GM23338 (cell line): ENCODE results near the gene FBXO22. TPM values are rescaled to one million over a fixed set of nuclear protein-coding genes. Genes with fewer than 3 reads are reported as not detected.

Experiments used
- ATAC-seq: fragments of 200-7000 bp; cut with Tn5 transposase; 3 replicates; pipeline ENCODE4 v1.9.1; 2020
- DNase-seq: peaks from one replicate; pipeline ENCODE4 v3.0.0-alpha.2; 2015; ENCODE audit warnings: low spot score
- H2AFZ ChIP-seq: fragments of 200-600 bp; sonication (generic); 2 replicates; pipeline ENCODE4 v1.8.0; 2016; ENCODE audit warnings: antibody characterized with exemption, mild to moderate bottlenecking, moderate library complexity
- H3F3A ChIP-seq: fragments of 200-600 bp; sonication (generic); replicated peaks from 2 replicates; pipeline ENCODE4 v1.8.0; 2017; ENCODE audit warnings: antibody characterized with exemption, mixed run types, low read depth
- H3K27ac ChIP-seq: fragments of 200-600 bp; sonication (generic); 2 replicates; pipeline ENCODE4 v1.6.1; 2016; ENCODE audit warnings: low read depth
- H3K27me3 ChIP-seq: fragments of 200-600 bp; sonication (generic); 2 replicates; pipeline ENCODE4 v1.8.0; 2016; ENCODE audit warnings: mild to moderate bottlenecking, mixed run types, moderate library complexity; ENCODE audit not compliant: insufficient read depth
- H3K36me3 ChIP-seq: fragments of 200-600 bp; sonication (generic); 2 replicates; pipeline ENCODE4 v1.8.0; 2016; ENCODE audit warnings: mild to moderate bottlenecking; ENCODE audit not compliant: insufficient read depth
- H3K4me1 ChIP-seq: fragments of 200-600 bp; sonication (generic); 2 replicates; pipeline ENCODE4 v1.8.0; 2016; ENCODE audit warnings: mild to moderate bottlenecking, moderate library complexity; ENCODE audit not compliant: insufficient read depth
- H3K4me2 ChIP-seq: fragments of 200-600 bp; sonication (generic); 2 replicates; pipeline ENCODE4 v1.7.1; 2017; ENCODE audit warnings: mixed run types
- H3K4me3 ChIP-seq: fragments of 200-600 bp; sonication (generic); 2 replicates; pipeline ENCODE4 v1.6.1; 2016; ENCODE audit warnings: mixed run types
- H3K79me2 ChIP-seq: fragments of 200-600 bp; sonication (generic); replicated peaks from 2 replicates; pipeline ENCODE4 v1.8.0; 2017; ENCODE audit warnings: mild to moderate bottlenecking; ENCODE audit not compliant: insufficient read depth
- H3K9me2 ChIP-seq: fragments of 200-600 bp; sonication (generic); 2 replicates; pipeline ENCODE4 v1.8.0; 2017; ENCODE audit not compliant: insufficient read depth
- H4K20me1 ChIP-seq: fragments of 200-600 bp; sonication (generic); replicated peaks from 2 replicates; pipeline ENCODE4 v1.8.0; 2017; ENCODE audit warnings: mild to moderate bottlenecking; ENCODE audit not compliant: insufficient read depth
- H3K27ac Mint-ChIP-seq: 2 replicates; pipeline ENCODE4 v1.8.0; 2020; ENCODE audit warnings: inconsistent platforms, mild to moderate bottlenecking, moderate library complexity, mixed read lengths
- H3K27me3 Mint-ChIP-seq: 3 replicates; pipeline ENCODE4 v1.8.0; 2022; ENCODE audit warnings: low read depth, mild to moderate bottlenecking, moderate library complexity, mixed read lengths, inconsistent platforms; ENCODE audit not compliant: insufficient read depth, poor library complexity
- H3K36me3 Mint-ChIP-seq: 3 replicates; pipeline ENCODE4 v1.8.0; 2021; ENCODE audit warnings: low read depth, mild to moderate bottlenecking, inconsistent platforms, moderate library complexity, mixed read lengths
- H3K4me1 Mint-ChIP-seq: 3 replicates; pipeline ENCODE4 v1.8.0; 2020; ENCODE audit warnings: mild to moderate bottlenecking, inconsistent platforms, mixed read lengths
- H3K4me3 Mint-ChIP-seq: 3 replicates; pipeline ENCODE4 v1.8.0; 2021; ENCODE audit warnings: moderate library complexity, mild to moderate bottlenecking, inconsistent platforms, mixed read lengths
- H3K9me3 Mint-ChIP-seq: 3 replicates; pipeline ENCODE4 v1.8.0; 2020; ENCODE audit warnings: moderate library complexity, mild to moderate bottlenecking, inconsistent platforms, mixed read lengths
- EZH2 ChIP-seq: fragments of 200-600 bp; sonication (generic); IDR thresholded peaks from one replicate; pipeline ENCODE4 v1.8.0; 2017; ENCODE audit warnings: antibody characterized with exemption, mild to moderate bottlenecking, low read depth; ENCODE audit not compliant: unreplicated experiment
- JUNB ChIP-seq: IDR thresholded peaks from one replicate; pipeline ENCODE4 v1.6.1; 2016; ENCODE audit warnings: antibody characterized with exemption; ENCODE audit not compliant: unreplicated experiment
- NANOG ChIP-seq: IDR thresholded peaks from 2 replicates; pipeline ENCODE4 v1.6.1; 2016; ENCODE audit warnings: antibody characterized with exemption, borderline replicate concordance
- POLR2AphosphoS5 ChIP-seq: IDR thresholded peaks from 2 replicates; pipeline ENCODE4 v1.6.1; 2016; ENCODE audit warnings: antibody characterized with exemption, low read depth
- STAT1 ChIP-seq: IDR thresholded peaks from one replicate; pipeline ENCODE4 v1.6.1; 2016; ENCODE audit warnings: antibody characterized with exemption; ENCODE audit not compliant: unreplicated experiment
- ZNF114 ChIP-seq: fragments of 250-450 bp; sonication (Bioruptor Pico); IDR thresholded peaks from 2 replicates; pipeline ENCODE4 v1.5.0; 2020; ENCODE audit warnings: mild to moderate bottlenecking, moderate library complexity
- ZNF331 ChIP-seq: fragments of 250-450 bp; sonication (Bioruptor Pico); IDR thresholded peaks from 2 replicates; pipeline ENCODE4 v1.5.0; 2020; ENCODE audit warnings: low read depth, mild to moderate bottlenecking, moderate library complexity
- polyA plus RNA-seq: library from polyadenylated mRNA; unstranded; fragments of >200 nt; fragmentation: Nextera tagmentation; extraction: Ambion mirVana; gene quantifications from 2 replicates; pipeline ENCODE4 v1.2.1, GENCODE V29; 2016
- total RNA-seq: library from RNA; depleted of rRNA; stranded (reverse); fragments of >200 nt; shearing (Covaris generic); gene quantifications from 2 replicates; pipeline ENCODE4 v1.2.3, GENCODE V29; 2014
- TF ChIP-seq, protein P1 (sequence below): IDR thresholded peaks from one replicate; pipeline ENCODE4 v1.6.1; 2018; ENCODE audit warnings: antibody characterized with exemption; ENCODE audit not compliant: unreplicated experiment
- TF ChIP-seq, protein P2 (sequence below), 2 experiments: fragments of 200-600 bp in 1 of 2; sonication (generic) in 1 of 2; conservative IDR thresholded peaks; 2 replicates each; pipeline versions ENCODE4 v1.5.1 to v1.6.1; 2016 to 2017; ENCODE audit warnings: antibody characterized with exemption in 2 of 2, low read depth in 2 of 2, mild to moderate bottlenecking in 2 of 2, moderate library complexity in 1 of 2
- TF ChIP-seq, protein P3 (sequence below): fragments of 250-450 bp; sonication (Bioruptor Pico); IDR thresholded peaks from 2 replicates; pipeline ENCODE4 v1.5.0; 2020; ENCODE audit warnings: mild to moderate bottlenecking, moderate library complexity

FBXO22 gene
- total and polyA plus RNA-seq, 2 experiments from 2014 or later, result 79.8 to 94.5 TPM

DNA sequence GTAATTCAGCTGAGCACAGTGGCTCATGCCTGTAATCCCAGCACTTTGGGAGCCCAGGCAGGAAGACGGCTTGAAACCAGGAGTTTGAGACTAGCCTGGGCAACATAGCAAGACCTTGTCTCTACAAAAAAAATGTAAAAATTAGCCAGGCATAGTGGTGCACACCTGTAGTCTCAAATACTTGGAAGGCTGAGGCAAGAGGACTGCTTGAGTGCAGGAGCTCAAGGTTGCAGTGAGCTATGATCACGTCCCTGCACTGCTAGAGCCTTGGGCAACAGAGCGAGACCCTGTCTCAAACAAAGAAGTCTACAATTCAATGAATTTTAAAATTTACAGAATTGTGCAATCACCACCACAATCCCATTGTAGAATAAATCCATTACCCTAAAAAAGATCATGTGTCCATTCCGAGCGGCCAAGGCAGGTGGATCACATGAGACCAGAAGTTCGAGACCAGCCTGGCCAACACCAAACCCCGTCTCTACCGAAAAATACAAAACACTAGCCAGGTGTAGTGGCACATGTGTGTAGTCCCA is 45.2 kb downstream of the FBXO22 start:
- no peaks in the 10 kb centered on the region for H3K4me1 ChIP-seq
- no peaks in the 10 kb centered on the region for H3F3A ChIP-seq
- Mint-ChIP-seq H3K27me3 (peaks cover 3% of the 10 kb centered on the region), H3K9me3 (no peaks in the 10 kb centered on the region; the same call in 2 of the 3 replicates), H3K4me1 (no peaks in the 10 kb centered on the region), H3K27ac (no peak overlapping the region), H3K4me3 (no peak overlapping the region), H3K36me3 (no peaks in the 10 kb centered on the region; the same call in 2 of the 3 replicates)
- no peak for ATAC-seq
- no peak for DNase-seq
- no peak overlapping the region for H3K4me2 ChIP-seq
- TF ChIP-seq POLR2AphosphoS5 (no peak), EZH2 (no peak), STAT1 (no peak), NANOG (no peak), JUNB (no peak), ZNF114 (no peak), ZNF331 (no peak)
- TF ChIP-seq, protein P1, sequence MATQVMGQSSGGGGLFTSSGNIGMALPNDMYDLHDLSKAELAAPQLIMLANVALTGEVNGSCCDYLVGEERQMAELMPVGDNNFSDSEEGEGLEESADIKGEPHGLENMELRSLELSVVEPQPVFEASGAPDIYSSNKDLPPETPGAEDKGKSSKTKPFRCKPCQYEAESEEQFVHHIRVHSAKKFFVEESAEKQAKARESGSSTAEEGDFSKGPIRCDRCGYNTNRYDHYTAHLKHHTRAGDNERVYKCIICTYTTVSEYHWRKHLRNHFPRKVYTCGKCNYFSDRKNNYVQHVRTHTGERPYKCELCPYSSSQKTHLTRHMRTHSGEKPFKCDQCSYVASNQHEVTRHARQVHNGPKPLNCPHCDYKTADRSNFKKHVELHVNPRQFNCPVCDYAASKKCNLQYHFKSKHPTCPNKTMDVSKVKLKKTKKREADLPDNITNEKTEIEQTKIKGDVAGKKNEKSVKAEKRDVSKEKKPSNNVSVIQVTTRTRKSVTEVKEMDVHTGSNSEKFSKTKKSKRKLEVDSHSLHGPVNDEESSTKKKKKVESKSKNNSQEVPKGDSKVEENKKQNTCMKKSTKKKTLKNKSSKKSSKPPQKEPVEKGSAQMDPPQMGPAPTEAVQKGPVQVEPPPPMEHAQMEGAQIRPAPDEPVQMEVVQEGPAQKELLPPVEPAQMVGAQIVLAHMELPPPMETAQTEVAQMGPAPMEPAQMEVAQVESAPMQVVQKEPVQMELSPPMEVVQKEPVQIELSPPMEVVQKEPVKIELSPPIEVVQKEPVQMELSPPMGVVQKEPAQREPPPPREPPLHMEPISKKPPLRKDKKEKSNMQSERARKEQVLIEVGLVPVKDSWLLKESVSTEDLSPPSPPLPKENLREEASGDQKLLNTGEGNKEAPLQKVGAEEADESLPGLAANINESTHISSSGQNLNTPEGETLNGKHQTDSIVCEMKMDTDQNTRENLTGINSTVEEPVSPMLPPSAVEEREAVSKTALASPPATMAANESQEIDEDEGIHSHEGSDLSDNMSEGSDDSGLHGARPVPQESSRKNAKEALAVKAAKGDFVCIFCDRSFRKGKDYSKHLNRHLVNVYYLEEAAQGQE, result no peak
- TF ChIP-seq, protein P2, sequence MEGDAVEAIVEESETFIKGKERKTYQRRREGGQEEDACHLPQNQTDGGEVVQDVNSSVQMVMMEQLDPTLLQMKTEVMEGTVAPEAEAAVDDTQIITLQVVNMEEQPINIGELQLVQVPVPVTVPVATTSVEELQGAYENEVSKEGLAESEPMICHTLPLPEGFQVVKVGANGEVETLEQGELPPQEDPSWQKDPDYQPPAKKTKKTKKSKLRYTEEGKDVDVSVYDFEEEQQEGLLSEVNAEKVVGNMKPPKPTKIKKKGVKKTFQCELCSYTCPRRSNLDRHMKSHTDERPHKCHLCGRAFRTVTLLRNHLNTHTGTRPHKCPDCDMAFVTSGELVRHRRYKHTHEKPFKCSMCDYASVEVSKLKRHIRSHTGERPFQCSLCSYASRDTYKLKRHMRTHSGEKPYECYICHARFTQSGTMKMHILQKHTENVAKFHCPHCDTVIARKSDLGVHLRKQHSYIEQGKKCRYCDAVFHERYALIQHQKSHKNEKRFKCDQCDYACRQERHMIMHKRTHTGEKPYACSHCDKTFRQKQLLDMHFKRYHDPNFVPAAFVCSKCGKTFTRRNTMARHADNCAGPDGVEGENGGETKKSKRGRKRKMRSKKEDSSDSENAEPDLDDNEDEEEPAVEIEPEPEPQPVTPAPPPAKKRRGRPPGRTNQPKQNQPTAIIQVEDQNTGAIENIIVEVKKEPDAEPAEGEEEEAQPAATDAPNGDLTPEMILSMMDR (conservative IDR thresholded peaks at IDR 0.05; ENCODE audit: low read depth in 2 of 2), result no peak
- TF ChIP-seq, protein P3, sequence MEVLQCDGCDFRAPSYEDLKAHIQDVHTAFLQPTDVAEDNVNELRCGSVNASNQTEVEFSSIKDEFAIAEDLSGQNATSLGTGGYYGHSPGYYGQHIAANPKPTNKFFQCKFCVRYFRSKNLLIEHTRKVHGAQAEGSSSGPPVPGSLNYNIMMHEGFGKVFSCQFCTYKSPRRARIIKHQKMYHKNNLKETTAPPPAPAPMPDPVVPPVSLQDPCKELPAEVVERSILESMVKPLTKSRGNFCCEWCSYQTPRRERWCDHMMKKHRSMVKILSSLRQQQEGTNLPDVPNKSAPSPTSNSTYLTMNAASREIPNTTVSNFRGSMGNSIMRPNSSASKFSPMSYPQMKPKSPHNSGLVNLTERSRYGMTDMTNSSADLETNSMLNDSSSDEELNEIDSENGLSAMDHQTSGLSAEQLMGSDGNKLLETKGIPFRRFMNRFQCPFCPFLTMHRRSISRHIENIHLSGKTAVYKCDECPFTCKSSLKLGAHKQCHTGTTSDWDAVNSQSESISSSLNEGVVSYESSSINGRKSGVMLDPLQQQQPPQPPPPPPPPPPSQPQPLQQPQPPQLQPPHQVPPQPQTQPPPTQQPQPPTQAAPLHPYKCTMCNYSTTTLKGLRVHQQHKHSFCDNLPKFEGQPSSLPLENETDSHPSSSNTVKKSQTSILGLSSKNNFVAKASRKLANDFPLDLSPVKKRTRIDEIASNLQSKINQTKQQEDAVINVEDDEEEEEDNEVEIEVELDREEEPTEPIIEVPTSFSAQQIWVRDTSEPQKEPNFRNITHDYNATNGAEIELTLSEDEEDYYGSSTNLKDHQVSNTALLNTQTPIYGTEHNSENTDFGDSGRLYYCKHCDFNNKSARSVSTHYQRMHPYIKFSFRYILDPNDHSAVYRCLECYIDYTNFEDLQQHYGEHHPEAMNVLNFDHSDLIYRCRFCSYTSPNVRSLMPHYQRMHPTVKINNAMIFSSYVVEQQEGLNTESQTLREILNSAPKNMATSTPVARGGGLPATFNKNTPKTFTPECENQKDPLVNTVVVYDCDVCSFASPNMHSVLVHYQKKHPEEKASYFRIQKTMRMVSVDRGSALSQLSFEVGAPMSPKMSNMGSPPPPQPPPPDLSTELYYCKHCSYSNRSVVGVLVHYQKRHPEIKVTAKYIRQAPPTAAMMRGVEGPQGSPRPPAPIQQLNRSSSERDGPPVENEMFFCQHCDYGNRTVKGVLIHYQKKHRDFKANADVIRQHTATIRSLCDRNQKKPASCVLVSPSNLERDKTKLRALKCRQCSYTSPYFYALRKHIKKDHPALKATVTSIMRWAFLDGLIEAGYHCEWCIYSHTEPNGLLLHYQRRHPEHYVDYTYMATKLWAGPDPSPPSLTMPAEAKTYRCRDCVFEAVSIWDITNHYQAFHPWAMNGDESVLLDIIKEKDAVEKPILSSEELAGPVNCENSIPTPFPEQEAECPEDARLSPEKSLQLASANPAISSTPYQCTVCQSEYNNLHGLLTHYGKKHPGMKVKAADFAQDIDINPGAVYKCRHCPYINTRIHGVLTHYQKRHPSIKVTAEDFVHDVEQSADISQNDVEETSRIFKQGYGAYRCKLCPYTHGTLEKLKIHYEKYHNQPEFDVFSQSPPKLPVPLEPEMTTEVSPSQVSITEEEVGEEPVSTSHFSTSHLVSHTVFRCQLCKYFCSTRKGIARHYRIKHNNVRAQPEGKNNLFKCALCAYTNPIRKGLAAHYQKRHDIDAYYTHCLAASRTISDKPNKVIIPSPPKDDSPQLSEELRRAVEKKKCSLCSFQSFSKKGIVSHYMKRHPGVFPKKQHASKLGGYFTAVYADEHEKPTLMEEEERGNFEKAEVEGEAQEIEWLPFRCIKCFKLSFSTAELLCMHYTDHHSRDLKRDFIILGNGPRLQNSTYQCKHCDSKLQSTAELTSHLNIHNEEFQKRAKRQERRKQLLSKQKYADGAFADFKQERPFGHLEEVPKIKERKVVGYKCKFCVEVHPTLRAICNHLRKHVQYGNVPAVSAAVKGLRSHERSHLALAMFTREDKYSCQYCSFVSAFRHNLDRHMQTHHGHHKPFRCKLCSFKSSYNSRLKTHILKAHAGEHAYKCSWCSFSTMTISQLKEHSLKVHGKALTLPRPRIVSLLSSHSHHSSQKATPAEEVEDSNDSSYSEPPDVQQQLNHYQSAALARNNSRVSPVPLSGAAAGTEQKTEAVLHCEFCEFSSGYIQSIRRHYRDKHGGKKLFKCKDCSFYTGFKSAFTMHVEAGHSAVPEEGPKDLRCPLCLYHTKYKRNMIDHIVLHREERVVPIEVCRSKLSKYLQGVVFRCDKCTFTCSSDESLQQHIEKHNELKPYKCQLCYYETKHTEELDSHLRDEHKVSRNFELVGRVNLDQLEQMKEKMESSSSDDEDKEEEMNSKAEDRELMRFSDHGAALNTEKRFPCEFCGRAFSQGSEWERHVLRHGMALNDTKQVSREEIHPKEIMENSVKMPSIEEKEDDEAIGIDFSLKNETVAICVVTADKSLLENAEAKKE, result no peak
- H3K36me3 ChIP-seq, result no peaks in the 10 kb centered on the region
- no peaks in the 10 kb centered on the region for H4K20me1 ChIP-seq
- H2AFZ ChIP-seq, result no peak overlapping the region
- no peaks in the 10 kb centered on the region for H3K27me3 ChIP-seq
- H3K9me2 ChIP-seq, result no peaks in the 10 kb centered on the region
- no peaks in the 10 kb centered on the region for H3K79me2 ChIP-seq
- H3K4me3 ChIP-seq, result no peak overlapping the region
- no peak overlapping the region for H3K27ac ChIP-seq
